ENCODE measurements around the gene BCL2L12. TPM values are rescaled to one million over a fixed set of nuclear protein-coding genes. Genes with fewer than 3 reads are reported as not detected.

BCL2L12 gene
- total RNA-seq, 1 experiment from 2014 or later, result 93.9 TPM

- no peak for TF ChIP-seq REST (IDR thresholded peaks at IDR 0.05; ENCODE audit: low read depth)
These were observed 25.4 kb upstream of the BCL2L12 start, which contains the start of gene RRAS (continued) for GRCh38 chr19:49640113-49640898.

- peak within 1 kb of the TSS; percentile 92 for H3K4me2 ChIP-seq (ENCODE audit: low read length)
- peaks cover 57% of the 10 kb centered on the region for H3K79me2 ChIP-seq (ENCODE audit: insufficient read depth, low read length)
- H3K9ac ChIP-seq (ENCODE audit: low read length), result peak within 1 kb of the TSS; percentile 99
- peak; percentile 56 for ATAC-seq
- H3K4me1 ChIP-seq (ENCODE audit: control insufficient read depth in 1 of 2, insufficient read depth in 2 of 2, low read length in 2 of 2), result peaks cover 15 to 40% of the 10 kb centered on the region in 2 experiments
- H3K4me3 ChIP-seq (replicated peaks in 1 of 2; ENCODE audit: low read depth in 1 of 2, low read length in 2 of 2), result peak within 1 kb of the TSS; percentile 75 to 92
- H3K36me3 ChIP-seq (ENCODE audit: control insufficient read depth in 1 of 2, insufficient read depth in 2 of 2, low read length in 2 of 2), result peaks cover 6 to 14% of the 10 kb centered on the region in 2 experiments; a peak in 3 of 4 replicates
- H3K9me3 ChIP-seq (ENCODE audit: control insufficient read depth in 1 of 2, insufficient read depth in 1 of 2, low read depth in 1 of 2, low read length in 2 of 2), result no peaks in the 10 kb centered on the region
- peak; percentile 98 for DNase-seq (ENCODE audit: low read depth, low spot score)
- H3K27ac ChIP-seq (ENCODE audit: low read depth, low read length), result peak within 1 kb of the TSS; percentile 98
- no peaks in the 10 kb centered on the region for H3K27me3 ChIP-seq (ENCODE audit: insufficient read depth, low read length)
- no peak within 1 kb of the TSS for H2AFZ ChIP-seq (ENCODE audit: low read depth, low read length, poor library complexity, severe bottlenecking)
- no peaks in the 10 kb centered on the region for H4K20me1 ChIP-seq (ENCODE audit: insufficient read depth)
- ChIA-PET CTCF (interaction anchor here (0.8 to 2.8 kb wide), 4 partner anchors 23 to 71 kb away, joined by 3 to 23 read pairs (median 3); no protein-coding TSS in a partner anchor), POLR2A (interaction anchor here (0.6 to 4.7 kb wide), 10 partner anchors 15 to 152 kb away, joined by 3 to 92 read pairs (median 4); partner anchors contain the start of genes BCL2L12, IRF3, PRMT1 and PRR12), RAD21 (ENCODE audit: low non-redundant PET in 1 of 2, low total read pairs in 2 of 2, uncharacterized antibody in 2 of 2, unreplicated experiment in 2 of 2) (interaction anchor here in 1 of 2 experiments (0.6 kb wide), 2 partner anchors 147 to 280 kb away, joined by 3 to 7 read pairs; partner anchors contain the start of gene TEAD2)
- no TSS peak for BruUV-seq (replicated peaks)
- intact Hi-C loops (cut with micrococcal nuclease), result loop anchor here (1.0 to 2.0 kb wide), 3 partner anchors 22 to 71 kb away; partner anchors contain the start of genes NOSIP and PRRG2
- no peaks in the 10 kb centered on the region for H3K9me2 ChIP-seq (ENCODE audit: insufficient read depth)
- TF ChIP-seq ZNF274 (IDR thresholded peaks at IDR 0.05; ENCODE audit: low read depth, low read length), result no peak
- TF ChIP-seq REST (IDR thresholded peaks at IDR 0.05; ENCODE audit: low read depth), result no peak
- TF ChIP-seq FOSL1 (IDR thresholded peaks at IDR 0.05; ENCODE audit: low read depth), result no peak
- peak; percentile 65 for TF ChIP-seq ZBTB33 (IDR thresholded peaks at IDR 0.05; ENCODE audit: extremely low read depth, insufficient replicate concordance, low read length)
- TF ChIP-seq ELF1 (IDR thresholded peaks at IDR 0.05; ENCODE audit: borderline replicate concordance, low read depth), result no peak; the same call in 1 of the 2 replicates
- no peak; the same call in 1 of the 2 replicates for TF ChIP-seq SIN3A (IDR thresholded peaks at IDR 0.05; ENCODE audit: low read depth)
- no peak for TF ChIP-seq CBX3 (IDR thresholded peaks at IDR 0.05; ENCODE audit: low read depth)
- TF ChIP-seq POLR2A (IDR thresholded peaks at IDR 0.05; ENCODE audit: borderline replicate concordance, extremely low read depth, insufficient read depth, insufficient read length), result peak; percentile 60
- no peak for TF ChIP-seq JUND (IDR thresholded peaks at IDR 0.05)
- TF ChIP-seq SP1 (IDR thresholded peaks at IDR 0.05; ENCODE audit: low read depth), result peak; percentile 97
- peak; percentile 76 for TF ChIP-seq ZFX (IDR thresholded peaks at IDR 0.05)
- no peak for TF ChIP-seq RAD21 (IDR thresholded peaks at IDR 0.05; ENCODE audit: low read depth)
These were observed 23.8 kb upstream of the BCL2L12 start, which contains the start of gene SCAF1 for GRCh38 chr19:49641688-49642491. Gene SCAF1 (plus strand): TSS chr19:49642209. CDS start chr19:49645027, 2,818 bp downstream.
